D721Med (cell line): ENCODE measurements around the gene PML.
A peak's percentile ranks its signal among the peaks of the same experiment; 100 is the strongest.

Experiments
- DNase-seq: peaks from one replicate; pipeline ENCODE4 v3.0.0; 2011; ENCODE audit warnings: low spot score; ENCODE audit not compliant: insufficient read length
- FAIRE-seq: peaks from 2 replicates; lab custom pipeline; 2011; peaks lifted over from hg19 to GRCh38; lab: Jason Lieb, UNC
- TF ChIP-seq, protein P1 (sequence below): IDR thresholded peaks from 2 replicates; pipeline ENCODE4 v1.5.1; 2012; ENCODE audit warnings: mild to moderate bottlenecking, control low read depth; ENCODE audit not compliant: insufficient read depth; ENCODE audit errors: missing control alignments

PML gene

DNA sequence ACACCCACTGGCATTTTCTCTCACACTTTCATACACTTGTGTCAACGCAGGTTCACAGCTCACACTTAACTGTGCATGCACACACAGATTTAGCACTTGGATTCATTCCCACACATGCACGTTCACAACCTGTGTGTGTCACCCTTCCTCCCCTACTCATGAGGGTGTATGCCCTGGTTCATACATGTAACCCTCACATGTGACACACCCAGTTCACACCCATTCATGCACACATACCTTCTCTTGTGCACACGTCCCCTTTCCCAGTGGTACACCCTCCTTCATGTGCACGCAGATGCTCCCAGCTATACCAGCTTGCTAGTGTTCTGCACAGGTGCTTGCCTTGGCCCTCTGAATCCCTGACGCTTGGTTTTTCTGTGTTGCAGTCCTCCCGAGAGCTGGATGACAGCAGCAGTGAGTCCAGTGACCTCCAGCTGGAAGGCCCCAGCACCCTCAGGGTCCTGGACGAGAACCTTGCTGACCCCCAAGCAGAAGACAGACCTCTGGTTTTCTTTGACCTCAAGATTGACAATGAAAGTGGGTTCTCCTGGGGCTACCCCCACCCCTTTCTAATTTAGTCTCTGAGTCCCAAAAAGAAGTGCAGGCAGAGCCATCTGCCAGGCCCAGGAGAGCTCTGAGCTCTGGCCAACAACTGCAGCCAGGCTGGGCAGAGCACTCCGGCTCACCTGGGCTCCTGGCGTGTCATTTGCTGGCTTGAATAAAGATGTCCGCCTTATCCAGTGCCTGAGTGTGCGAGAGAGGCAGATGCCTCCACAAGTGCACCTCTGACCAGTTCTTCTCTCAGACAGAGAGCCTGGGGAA, 48.3 kb downstream of the PML start:
- TF ChIP-seq, protein P1, sequence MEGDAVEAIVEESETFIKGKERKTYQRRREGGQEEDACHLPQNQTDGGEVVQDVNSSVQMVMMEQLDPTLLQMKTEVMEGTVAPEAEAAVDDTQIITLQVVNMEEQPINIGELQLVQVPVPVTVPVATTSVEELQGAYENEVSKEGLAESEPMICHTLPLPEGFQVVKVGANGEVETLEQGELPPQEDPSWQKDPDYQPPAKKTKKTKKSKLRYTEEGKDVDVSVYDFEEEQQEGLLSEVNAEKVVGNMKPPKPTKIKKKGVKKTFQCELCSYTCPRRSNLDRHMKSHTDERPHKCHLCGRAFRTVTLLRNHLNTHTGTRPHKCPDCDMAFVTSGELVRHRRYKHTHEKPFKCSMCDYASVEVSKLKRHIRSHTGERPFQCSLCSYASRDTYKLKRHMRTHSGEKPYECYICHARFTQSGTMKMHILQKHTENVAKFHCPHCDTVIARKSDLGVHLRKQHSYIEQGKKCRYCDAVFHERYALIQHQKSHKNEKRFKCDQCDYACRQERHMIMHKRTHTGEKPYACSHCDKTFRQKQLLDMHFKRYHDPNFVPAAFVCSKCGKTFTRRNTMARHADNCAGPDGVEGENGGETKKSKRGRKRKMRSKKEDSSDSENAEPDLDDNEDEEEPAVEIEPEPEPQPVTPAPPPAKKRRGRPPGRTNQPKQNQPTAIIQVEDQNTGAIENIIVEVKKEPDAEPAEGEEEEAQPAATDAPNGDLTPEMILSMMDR: no peak
- DNase-seq (peak; percentile 3), FAIRE-seq (no peak)

DNA sequence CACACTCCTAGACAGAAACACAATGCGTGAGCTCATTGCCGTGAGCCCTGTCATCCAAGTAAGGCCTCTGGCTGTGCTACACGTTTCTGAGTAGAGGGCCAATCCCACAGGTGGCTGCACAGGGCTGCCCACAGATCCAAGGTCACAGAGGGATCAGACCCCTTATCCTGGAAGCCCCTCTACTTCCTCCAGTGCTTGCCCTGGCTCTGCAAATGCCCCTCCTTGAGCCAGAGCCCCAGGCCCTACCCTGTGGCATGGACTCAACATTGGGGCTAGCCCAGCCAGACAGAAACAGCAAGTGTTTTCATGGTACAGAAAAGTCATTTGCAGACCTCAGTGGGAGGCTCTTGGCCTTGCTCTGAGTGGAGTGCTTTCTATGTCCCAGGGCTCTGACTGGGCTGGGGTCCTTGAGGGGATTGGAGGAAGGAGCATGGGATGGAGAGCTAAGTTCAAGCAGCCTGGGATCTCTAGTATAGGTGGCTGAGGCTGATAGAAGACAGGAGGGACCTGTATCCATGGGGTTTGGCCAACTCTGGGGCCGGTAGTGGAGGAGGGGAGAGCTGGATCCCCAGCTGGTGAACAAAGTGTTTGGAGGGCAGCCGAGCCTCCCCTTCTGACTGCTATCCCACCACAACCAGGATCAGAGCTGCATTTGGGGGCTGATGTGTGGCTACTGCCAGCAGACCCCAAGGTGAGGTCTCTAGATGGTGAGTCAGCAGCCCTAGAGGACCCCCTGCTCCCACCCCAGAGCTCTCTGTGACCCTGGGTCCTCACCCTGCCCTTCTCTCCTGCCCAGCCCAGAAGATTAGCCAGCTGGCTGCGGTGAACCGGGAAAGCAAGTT, 49.1 kb downstream of the PML start:
- no peak for FAIRE-seq
- peak; percentile 9 for DNase-seq
- TF ChIP-seq, protein P1: no peak

DNA sequence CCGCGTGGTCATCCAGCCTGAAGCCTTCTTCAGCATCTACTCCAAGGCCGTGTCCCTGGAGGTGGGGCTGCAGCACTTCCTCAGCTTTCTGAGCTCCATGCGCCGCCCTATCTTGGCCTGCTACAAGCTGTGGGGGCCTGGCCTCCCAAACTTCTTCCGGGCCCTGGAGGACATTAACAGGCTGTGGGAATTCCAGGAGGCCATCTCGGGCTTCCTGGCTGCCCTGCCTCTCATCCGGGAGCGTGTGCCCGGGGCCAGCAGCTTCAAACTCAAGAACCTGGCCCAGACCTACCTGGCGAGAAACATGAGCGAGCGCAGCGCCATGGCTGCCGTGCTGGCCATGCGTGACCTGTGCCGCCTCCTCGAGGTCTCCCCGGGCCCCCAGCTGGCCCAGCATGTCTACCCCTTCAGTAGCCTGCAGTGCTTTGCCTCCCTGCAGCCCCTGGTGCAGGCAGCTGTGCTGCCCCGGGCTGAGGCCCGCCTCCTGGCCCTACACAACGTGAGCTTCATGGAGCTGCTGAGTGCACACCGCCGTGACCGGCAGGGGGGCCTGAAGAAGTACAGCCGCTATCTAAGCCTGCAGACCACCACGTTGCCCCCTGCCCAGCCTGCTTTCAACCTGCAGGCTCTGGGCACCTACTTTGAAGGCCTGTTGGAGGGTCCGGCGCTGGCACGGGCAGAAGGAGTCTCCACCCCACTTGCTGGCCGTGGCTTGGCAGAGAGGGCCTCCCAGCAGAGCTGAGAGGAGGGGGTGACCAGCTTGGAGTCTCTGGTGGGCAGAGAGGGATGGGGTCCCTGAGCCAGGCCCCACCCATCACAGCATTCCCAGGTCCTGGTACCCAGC, 50.0 kb downstream of the PML start:
- TF ChIP-seq, protein P1: no peak
- DNase-seq (peak; percentile 8), FAIRE-seq (no peak)

DNA sequence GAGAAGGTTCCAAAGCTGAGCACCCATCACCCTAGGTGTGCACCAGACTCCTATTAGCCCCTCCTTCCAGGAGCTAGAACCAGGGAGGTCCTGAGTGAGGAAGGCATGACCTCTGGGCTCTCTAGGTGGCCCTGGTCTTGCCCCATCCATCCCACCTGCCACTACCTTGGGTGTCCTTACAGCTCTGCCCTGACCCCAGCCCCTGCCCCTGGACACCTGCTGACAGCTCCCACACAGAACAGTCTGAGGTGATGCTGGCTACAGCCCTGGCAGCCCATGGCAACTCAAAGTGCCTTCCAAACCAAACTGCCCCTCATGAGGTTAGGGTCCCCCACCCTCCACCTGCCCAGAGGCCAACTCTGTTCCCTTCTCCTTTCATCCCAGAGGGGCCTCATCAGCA, 50.7 kb downstream of the PML start:
- no peak for FAIRE-seq
- TF ChIP-seq, protein P1: no peak
- peak; percentile 4 for DNase-seq

DNA sequence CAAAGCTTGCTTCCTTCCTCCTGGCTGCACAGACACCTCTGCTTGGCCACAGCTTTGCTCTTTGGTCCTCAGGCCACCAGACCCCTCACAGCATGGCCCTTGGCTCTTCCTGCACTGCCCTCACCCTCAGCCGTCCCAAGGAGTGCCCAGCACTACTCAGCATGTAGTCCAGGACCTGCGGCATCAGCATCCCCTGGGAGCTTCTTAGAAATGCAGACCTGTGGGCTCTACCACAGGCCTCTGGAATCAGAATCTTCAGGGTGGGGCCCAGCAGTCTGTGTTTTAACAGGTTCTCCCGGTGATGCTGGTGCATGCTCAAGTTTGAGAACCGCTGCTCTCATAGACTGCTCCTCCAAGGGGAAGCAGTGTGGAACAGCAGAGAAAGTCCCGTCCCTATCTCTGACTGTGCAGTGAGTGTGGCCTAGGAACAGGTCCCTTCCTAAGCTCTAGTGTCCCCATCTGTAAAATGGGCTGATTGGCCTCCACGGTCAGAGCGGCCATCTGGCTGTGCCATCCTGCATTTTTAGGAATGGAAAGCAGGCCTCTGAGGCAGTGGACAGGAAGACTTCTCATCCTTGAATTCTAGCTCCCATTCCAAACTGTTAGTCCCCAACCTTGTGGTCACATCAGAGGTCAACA, 51.2 kb downstream of the PML start:
- TF ChIP-seq, protein P1: no peak
- FAIRE-seq (no peak), DNase-seq (no peak)

DNA sequence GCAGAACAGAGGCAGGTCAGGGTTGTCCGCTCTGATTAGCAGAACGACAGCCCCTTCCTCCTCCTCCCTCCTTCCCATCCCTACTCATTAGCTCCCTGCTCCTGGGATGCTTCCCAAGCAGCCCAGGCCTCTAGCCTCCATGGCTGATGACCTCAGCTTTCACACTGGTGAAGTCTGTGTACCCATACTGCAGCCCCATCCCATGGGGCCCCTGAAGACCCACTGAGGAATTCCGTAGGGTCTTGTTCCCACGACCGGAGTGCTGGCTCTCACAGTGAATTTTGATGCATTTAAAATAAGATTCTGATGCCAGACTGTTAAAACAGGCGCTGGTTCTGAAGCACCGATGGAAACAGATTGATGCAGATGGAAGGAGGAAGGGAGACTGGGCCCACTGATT, 51.8 kb downstream of the PML start:
- TF ChIP-seq, protein P1: no peak
- DNase-seq (no peak), FAIRE-seq (no peak)
